Breast epithelium (tissue), 4 donors: ENCODE data around the gene COG3. TPM values are rescaled to one million over a fixed set of nuclear protein-coding genes. Genes with fewer than 3 reads are reported as not detected.

Experiments used
- DNase-seq, 2 donors: peaks; one replicate each; pipeline ENCODE4 v3.0.0-alpha.2; 2019; ENCODE audit warnings: low spot score in 2 of 2
- H3K27ac ChIP-seq, 2 donors: fragments of 200-600 bp; sonication (generic) in 1 of 2; one replicate each; pipeline ENCODE4 v1.5.1; 2016 to 2019; ENCODE audit warnings: mild to moderate bottlenecking in 1 of 2
- H3K27me3 ChIP-seq, 2 donors: fragments of 200-600 bp; sonication (generic) in 1 of 2; one replicate each; pipeline versions ENCODE4 v1.5.1 to v1.6.0; 2017 to 2019; ENCODE audit warnings: control low read depth in 1 of 2, mild to moderate bottlenecking in 1 of 2
- H3K36me3 ChIP-seq: fragments of 200-600 bp; one replicate; pipeline ENCODE4 v1.5.1; 2019
- H3K4me1 ChIP-seq, 2 donors: fragments of 200-600 bp; sonication (generic); one replicate each; pipeline ENCODE4 v1.5.1; 2016 to 2019; ENCODE audit warnings: control low read depth in 1 of 2
- H3K4me3 ChIP-seq, 3 donors: fragments of 200-600 bp; sonication (generic); 1 replicate in 2 of 3; 2 replicates in 1 of 3; pipeline ENCODE4 v1.5.1; 2016 to 2019; ENCODE audit warnings: mild to moderate bottlenecking in 3 of 3, moderate library complexity in 2 of 3
- H3K9me3 ChIP-seq, 2 donors: fragments of 200-600 bp; sonication (generic) in 1 of 2; one replicate each; pipeline ENCODE4 v1.5.1; 2016 to 2019; ENCODE audit warnings: control low read depth in 1 of 2
- CTCF ChIP-seq, 3 donors: fragments of 450-650 bp; IDR thresholded peaks; one replicate each; pipeline ENCODE4 v1.5.1; 2016 to 2017; ENCODE audit warnings: antibody characterized with exemption in 3 of 3, mild to moderate bottlenecking in 3 of 3, moderate library complexity in 3 of 3
- POLR2A ChIP-seq: fragments of 450-650 bp; IDR thresholded peaks from one replicate; pipeline ENCODE4 v1.6.1; 2016; ENCODE audit warnings: antibody characterized with exemption, mild to moderate bottlenecking, moderate library complexity
- POLR2AphosphoS5 ChIP-seq, 3 donors: sonication (generic); formaldehyde crosslinking; IDR thresholded peaks; one replicate each; pipeline ENCODE4 v1.6.1; 2017; ENCODE audit warnings: antibody characterized with exemption in 3 of 3
- intact Hi-C: fragments of 100-400 bp; cut with DNase I; formaldehyde crosslinking; loops from one replicate; pipeline ENCODE4 v1.15.1; 2023; ENCODE audit warnings: low total_unique reads
- total RNA-seq, 3 donors: library from RNA; depleted of rRNA; stranded (reverse); fragments of >200 nt; gene quantifications; one replicate each; pipeline ENCODE4 v1.1.0, GENCODE V29; 2016

COG3 gene
- total RNA-seq, 3 donors from 2014 or later = 30.4 to 45.1 (median 39.7) TPM

- Histone ChIP-seq H3K4me3 (peak overlapping the region in 2 of 3 donors; percentile 82 to 86), H3K27me3 (no peaks in the 10 kb centered on the region), H3K4me1 (no peaks in the 10 kb centered on the region), H3K36me3 (no peaks in the 10 kb centered on the region), H3K9me3 (no peaks in the 10 kb centered on the region), H3K27ac (no peak overlapping the region)
- DNase-seq = no peak
- TF ChIP-seq POLR2A (no peak), CTCF (IDR thresholded peaks at IDR 0.05) (no peak), POLR2AphosphoS5 (IDR thresholded peaks at IDR 0.05) (no peak)
- intact Hi-C loops = loop anchor here (5.0 kb wide), 1 partner anchor 49 kb away; the partner anchor contains the start of gene SLC25A30
Measured at GRCh38 chr13:45466359-45466758, 1.6 kb downstream of the COG3 start.

- intact Hi-C loops = loop anchor here (5.0 kb wide), 1 partner anchor 51 kb away; the partner anchor contains the start of gene SLC25A30
- TF ChIP-seq CTCF (IDR thresholded peaks at IDR 0.05) (no peak), POLR2A (no peak), POLR2AphosphoS5 (IDR thresholded peaks at IDR 0.05) (no peak)
- no peaks in the 10 kb centered on the region for H3K9me3 ChIP-seq
Measured at GRCh38 chr13:45468635-45469034, 3.9 kb downstream of the COG3 start.

GRCh38 chr13:45472171-45472705 lies 7.5 kb downstream of the COG3 start:
- H3K4me3 ChIP-seq = no peak overlapping the region
- no peaks in the 10 kb centered on the region for H3K4me1 ChIP-seq
- no peaks in the 10 kb centered on the region for H3K9me3 ChIP-seq
- TF ChIP-seq CTCF (IDR thresholded peaks at IDR 0.05) (no peak), POLR2AphosphoS5 (IDR thresholded peaks at IDR 0.05) (no peak), POLR2A (no peak)
- no peak overlapping the region for H3K27ac ChIP-seq
- intact Hi-C loops = no loop called here
- DNase-seq = no peak
- no peaks in the 10 kb centered on the region for H3K36me3 ChIP-seq
- no peaks in the 10 kb centered on the region for H3K27me3 ChIP-seq

More at GRCh38 chr13:45468635-45469034, 3.9 kb downstream of the COG3 start:
- Histone ChIP-seq H3K27ac (no peak overlapping the region), H3K36me3 (no peaks in the 10 kb centered on the region), H3K4me3 (no peak overlapping the region), H3K4me1 (no peaks in the 10 kb centered on the region), H3K27me3 (no peaks in the 10 kb centered on the region)
- no peak for DNase-seq

DNA sequence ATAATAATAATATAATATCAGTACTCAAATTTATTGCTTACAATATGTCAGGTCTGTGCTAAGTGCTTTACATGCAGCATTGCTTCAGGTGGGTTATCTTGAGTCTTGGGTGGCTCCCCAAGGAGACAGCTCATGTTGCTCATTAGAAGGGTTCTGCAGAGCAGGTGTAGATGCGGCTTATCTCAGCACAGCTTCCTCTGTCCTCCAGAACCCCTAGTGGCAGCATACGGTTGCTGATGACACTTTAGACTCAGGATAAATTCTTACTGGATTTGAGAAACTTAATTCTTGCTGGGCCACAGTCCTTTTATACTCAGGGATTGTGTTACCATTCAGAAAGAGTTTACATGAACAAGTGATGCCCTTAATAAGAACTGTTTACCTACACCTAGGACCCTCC lies 8.9 kb downstream of the COG3 start:
- Histone ChIP-seq H3K27me3 (no peaks in the 10 kb centered on the region), H3K9me3 (no peaks in the 10 kb centered on the region), H3K4me1 (no peaks in the 10 kb centered on the region), H3K27ac (no peak overlapping the region), H3K36me3 (no peaks in the 10 kb centered on the region), H3K4me3 (no peak overlapping the region)
- intact Hi-C loops = no loop called here
- no peak for DNase-seq
- TF ChIP-seq POLR2AphosphoS5 (IDR thresholded peaks at IDR 0.05) (no peak), POLR2A (no peak), CTCF (IDR thresholded peaks at IDR 0.05) (no peak)

DNA sequence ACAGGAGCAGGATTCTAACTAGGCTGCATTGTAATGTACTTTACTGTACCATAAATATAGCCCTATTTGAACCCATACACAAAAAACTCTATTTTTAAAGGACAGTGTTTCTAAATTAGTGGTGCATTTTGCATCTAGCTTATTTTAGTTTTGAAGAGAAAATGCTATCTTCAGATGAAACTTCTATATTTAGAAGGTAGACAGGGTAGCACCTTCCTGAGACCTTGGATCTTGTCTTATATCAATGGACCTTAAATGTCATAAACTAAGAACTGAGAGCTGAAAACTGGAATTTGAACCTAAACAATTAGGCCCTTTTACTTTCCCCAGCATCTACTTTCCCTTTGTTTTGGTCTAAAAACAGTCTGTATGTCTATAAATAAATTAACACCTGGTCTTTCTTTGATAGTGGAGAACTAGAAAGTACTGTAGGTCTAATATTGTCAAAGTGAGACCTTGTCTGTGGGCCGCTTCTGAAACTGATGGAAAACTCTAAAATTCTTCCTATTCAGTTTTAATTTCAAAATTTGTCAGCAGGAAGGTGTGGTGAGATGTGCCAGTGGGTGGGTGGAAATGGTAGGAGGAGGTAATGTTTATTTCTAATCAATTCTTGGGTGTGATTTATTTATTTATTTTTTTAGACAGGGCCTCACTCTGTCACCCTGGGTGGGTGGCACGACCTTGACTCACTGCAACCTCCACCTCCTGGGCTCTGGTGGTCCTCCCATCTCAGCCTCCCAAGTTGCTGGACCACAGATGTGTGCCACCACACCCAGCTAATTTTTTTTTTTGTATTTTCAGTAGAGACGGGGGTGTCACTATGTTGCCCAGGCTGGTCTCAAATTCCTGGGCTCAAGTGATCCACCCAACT lies 10.1 kb downstream of the COG3 start:
- H3K4me1 ChIP-seq = no peaks in the 10 kb centered on the region
- no peaks in the 10 kb centered on the region for H3K36me3 ChIP-seq
- no peaks in the 10 kb centered on the region for H3K9me3 ChIP-seq
- no peak for DNase-seq
- H3K4me3 ChIP-seq = no peak overlapping the region
- intact Hi-C loops = no loop called here
- no peak for TF ChIP-seq POLR2AphosphoS5 (IDR thresholded peaks at IDR 0.05)
- TF ChIP-seq CTCF (IDR thresholded peaks at IDR 0.05) = no peak
- no peak for TF ChIP-seq POLR2A
- H3K27ac ChIP-seq = no peak overlapping the region
- H3K27me3 ChIP-seq = no peaks in the 10 kb centered on the region
